ENCODE measurements around the gene FAM114A1. TPM values are rescaled to one million over a fixed set of nuclear protein-coding genes. Genes with fewer than 3 reads are reported as not detected.
A peak's percentile ranks its signal among the peaks of the same experiment; 100 is the strongest.

FAM114A1 gene
- total and polyA plus RNA-seq, 2 experiments from 2014 or later: 32.2 to 39.9 TPM

- DNase-seq (ENCODE audit: low read depth in 1 of 2, low spot score in 1 of 2): peak in 1 of 2 donors; percentile 75
- Histone ChIP-seq H3K4me3 (no peak overlapping the region), H3K9me3 (ENCODE audit: low read depth) (no peaks in the 10 kb centered on the region), H3K36me3 (peaks cover 3% of the 10 kb centered on the region), H3K27me3 (no peaks in the 10 kb centered on the region), H3K4me1 (ENCODE audit: low read depth) (no peaks in the 10 kb centered on the region), H3K27ac (no peak overlapping the region)
- TF ChIP-seq CTCF (IDR thresholded peaks at IDR 0.05; ENCODE audit: low read depth, low read length): no peak
These were observed 75.7 kb downstream of the FAM114A1 start for GRCh38 chr4:38943343-38943742.

DNA sequence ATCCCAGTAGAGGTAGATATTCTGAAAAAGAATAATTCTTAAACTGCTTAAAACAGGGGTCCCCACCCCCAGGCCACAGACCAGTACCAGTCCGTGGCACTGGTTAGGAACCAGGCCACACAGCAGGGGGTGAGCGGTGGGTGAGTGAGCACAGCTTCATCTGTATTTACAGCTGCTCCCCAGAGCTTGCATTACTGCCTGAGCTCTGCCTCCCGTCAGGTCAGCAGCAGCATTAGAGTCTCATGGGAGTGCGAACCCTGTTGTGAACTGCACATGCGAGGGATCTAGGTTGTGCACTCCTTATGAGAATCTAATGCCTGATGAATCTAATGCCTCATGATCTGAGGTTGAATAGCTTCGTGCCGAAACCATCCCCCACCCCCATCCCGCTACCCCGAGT lies 76.8 kb downstream of the FAM114A1 start:
- H3K4me1 ChIP-seq (ENCODE audit: low read depth): no peaks in the 10 kb centered on the region
- H3K36me3 ChIP-seq: no peaks in the 10 kb centered on the region
- no peak for DNase-seq (ENCODE audit: low read depth in 1 of 2, low spot score in 1 of 2)

GRCh38 chr4:38946919-38947318 lies 79.3 kb downstream of the FAM114A1 start:
- H3K9me3 ChIP-seq (ENCODE audit: low read depth): no peaks in the 10 kb centered on the region
- TF ChIP-seq CTCF (IDR thresholded peaks at IDR 0.05; ENCODE audit: low read depth, low read length): no peak
- no peak for DNase-seq (ENCODE audit: low read depth in 1 of 2, low spot score in 1 of 2)
- no peaks in the 10 kb centered on the region for H3K36me3 ChIP-seq
- no peaks in the 10 kb centered on the region for H3K27me3 ChIP-seq
- no peaks in the 10 kb centered on the region for H3K4me1 ChIP-seq (ENCODE audit: low read depth)
- H3K27ac ChIP-seq: no peak overlapping the region
- H3K4me3 ChIP-seq: no peak overlapping the region

More for the DNA sequence above, 76.8 kb downstream of the FAM114A1 start:
- Histone ChIP-seq H3K4me3 (no peak overlapping the region), H3K27me3 (no peaks in the 10 kb centered on the region), H3K9me3 (ENCODE audit: low read depth) (no peaks in the 10 kb centered on the region), H3K27ac (no peak overlapping the region)
- TF ChIP-seq CTCF (IDR thresholded peaks at IDR 0.05; ENCODE audit: low read depth, low read length): no peak

GRCh38 chr4:38948551-38948950 lies 80.9 kb downstream of the FAM114A1 start:
- DNase-seq (ENCODE audit: low read depth in 1 of 2, low spot score in 1 of 2): peak in 1 of 2 donors; percentile 94
- Histone ChIP-seq H3K4me1 (ENCODE audit: low read depth) (no peaks in the 10 kb centered on the region), H3K9me3 (ENCODE audit: low read depth) (no peaks in the 10 kb centered on the region), H3K27ac (no peak overlapping the region), H3K27me3 (no peaks in the 10 kb centered on the region), H3K4me3 (no peak overlapping the region), H3K36me3 (no peaks in the 10 kb centered on the region)
- no peak for TF ChIP-seq CTCF (IDR thresholded peaks at IDR 0.05; ENCODE audit: low read depth, low read length)

DNA sequence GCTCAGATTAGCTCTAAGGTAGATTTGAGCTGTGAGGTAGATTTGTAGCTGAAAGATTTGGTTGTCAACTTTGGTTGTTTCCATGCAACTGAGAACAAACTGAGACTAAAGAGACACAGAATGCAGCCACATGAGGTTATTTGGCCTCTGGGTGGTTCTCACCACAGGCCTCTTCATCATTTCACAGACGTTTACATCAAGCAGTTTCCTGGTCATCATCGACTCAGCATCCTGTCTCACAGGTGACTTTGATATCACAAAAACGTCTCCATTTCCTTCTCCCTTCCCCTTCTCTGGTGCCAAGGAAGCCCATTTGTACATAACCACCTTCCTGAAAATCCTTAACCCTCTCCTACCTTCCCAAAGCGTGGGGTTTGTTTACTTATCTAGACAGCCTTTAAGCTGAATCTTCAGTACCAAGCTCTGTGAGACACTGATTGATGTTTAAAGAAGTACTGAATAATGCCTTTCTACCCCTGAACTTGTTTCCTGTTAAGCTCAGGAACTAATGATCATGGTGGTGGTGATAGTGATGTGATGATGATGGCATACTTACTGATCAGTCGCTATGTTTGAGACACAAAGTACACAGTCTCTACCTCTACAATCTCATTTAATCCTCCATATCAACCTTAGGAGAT lies 81.9 kb downstream of the FAM114A1 start:
- no peaks in the 10 kb centered on the region for H3K4me1 ChIP-seq (ENCODE audit: low read depth)
- H3K27ac ChIP-seq: no peak overlapping the region
- DNase-seq (ENCODE audit: low read depth in 1 of 2, low spot score in 1 of 2): no peak
- no peak for TF ChIP-seq CTCF (IDR thresholded peaks at IDR 0.05; ENCODE audit: low read depth, low read length)
- H3K36me3 ChIP-seq: no peaks in the 10 kb centered on the region
- no peak overlapping the region for H3K4me3 ChIP-seq
- no peaks in the 10 kb centered on the region for H3K27me3 ChIP-seq
- no peaks in the 10 kb centered on the region for H3K9me3 ChIP-seq (ENCODE audit: low read depth)
